ENCODE measurements around the gene DPP7.

The DPP7 gene

DNA sequence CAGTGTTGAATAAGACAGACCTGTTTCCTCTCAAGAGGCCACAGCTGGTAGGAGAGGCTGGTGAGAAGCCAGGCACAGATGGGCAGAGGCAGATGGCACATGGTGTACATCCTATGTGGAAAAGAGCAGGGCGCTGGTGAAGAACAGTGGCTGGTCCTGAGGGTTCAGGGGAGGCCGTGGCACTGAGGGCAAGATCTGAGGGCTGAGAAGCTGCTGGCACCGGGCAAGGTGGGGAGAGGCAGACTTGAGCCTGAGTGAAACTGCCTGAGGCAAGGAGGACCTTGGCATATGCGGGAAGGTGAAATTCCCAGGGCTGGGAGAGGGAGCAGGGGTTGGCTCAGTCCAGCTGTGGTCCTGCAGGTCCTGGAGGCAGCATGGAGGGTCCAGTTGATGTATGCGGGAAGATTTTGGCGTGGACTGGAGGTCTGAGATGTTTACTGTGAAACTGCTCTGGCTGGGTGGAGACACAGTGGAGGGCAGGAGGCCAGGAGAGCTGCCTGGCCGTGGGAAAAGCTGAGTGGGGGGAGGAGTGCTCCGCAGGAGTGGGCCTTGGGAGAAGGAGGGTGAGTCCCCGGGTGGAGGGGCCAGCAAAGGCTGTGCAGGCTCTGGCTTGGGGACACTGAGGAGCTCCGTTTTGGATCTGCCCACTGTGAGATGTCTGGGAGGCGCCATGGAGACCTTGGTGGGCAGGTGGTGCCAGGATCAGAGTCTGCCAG lies 25.1 kb downstream of the DPP7 start:
- H3K4me3 ChIP-seq (ENCODE audit: low read length), result no peak overlapping the region
- TF ChIP-seq, protein P1, sequence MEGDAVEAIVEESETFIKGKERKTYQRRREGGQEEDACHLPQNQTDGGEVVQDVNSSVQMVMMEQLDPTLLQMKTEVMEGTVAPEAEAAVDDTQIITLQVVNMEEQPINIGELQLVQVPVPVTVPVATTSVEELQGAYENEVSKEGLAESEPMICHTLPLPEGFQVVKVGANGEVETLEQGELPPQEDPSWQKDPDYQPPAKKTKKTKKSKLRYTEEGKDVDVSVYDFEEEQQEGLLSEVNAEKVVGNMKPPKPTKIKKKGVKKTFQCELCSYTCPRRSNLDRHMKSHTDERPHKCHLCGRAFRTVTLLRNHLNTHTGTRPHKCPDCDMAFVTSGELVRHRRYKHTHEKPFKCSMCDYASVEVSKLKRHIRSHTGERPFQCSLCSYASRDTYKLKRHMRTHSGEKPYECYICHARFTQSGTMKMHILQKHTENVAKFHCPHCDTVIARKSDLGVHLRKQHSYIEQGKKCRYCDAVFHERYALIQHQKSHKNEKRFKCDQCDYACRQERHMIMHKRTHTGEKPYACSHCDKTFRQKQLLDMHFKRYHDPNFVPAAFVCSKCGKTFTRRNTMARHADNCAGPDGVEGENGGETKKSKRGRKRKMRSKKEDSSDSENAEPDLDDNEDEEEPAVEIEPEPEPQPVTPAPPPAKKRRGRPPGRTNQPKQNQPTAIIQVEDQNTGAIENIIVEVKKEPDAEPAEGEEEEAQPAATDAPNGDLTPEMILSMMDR (conservative IDR thresholded peaks at IDR 0.05; ENCODE audit: low read length), result no peak
- no peak for DNase-seq (ENCODE audit: low read depth)

DNA sequence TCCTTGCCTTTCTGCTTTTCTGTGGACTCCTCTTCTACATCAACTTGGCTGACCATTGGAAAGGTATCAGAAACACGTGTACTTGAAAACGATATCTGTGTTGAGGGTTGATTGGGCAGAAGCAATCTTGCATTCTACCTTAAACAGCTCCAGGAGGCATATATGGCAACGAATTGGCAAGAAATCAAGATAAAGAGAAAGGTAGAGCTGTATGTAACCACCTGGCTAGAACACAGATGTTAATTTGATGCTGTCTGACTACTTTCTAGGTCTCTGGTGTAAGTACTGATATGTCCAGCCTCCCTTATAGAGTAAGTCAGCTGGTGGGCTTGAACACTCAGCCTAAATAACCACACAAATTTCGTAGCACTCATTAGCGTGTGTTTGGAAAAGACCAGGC lies 26.4 kb downstream of the DPP7 start:
- TF ChIP-seq, protein P1 (conservative IDR thresholded peaks at IDR 0.05; ENCODE audit: low read length), result no peak
- no peak for DNase-seq (ENCODE audit: low read depth)
- peak overlapping the region; percentile 78 for H3K4me3 ChIP-seq (ENCODE audit: low read length)

DNA sequence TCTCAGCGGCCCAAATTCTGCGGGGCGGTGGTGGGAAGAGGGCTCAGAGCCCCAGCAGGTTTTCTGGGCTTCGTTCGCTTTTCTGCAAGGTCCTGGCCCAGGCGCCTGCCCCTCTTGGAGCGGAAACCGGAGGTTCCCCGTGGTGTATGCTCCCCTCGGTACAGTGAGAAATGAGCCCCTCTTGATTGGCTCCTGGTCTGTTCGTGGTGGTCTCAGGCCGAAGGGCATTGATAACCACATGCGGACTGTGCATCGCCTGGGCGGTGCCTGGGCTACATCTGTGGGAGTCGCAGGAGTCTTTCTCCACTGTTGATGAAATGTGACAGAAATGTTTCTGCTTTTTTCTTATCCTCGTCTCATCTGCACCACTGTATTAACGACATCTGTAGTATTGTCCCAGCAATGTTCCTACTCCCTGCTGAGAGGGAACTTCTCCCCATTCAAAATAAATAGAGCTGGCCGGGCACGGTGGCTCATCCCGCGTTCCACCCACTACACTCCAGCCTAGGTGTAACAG lies 27.1 kb downstream of the DPP7 start:
- no peak for DNase-seq (ENCODE audit: low read depth)
- peak overlapping the region; percentile 78 for H3K4me3 ChIP-seq (ENCODE audit: low read length)
- TF ChIP-seq, protein P1 (conservative IDR thresholded peaks at IDR 0.05; ENCODE audit: low read length), result no peak

DNA sequence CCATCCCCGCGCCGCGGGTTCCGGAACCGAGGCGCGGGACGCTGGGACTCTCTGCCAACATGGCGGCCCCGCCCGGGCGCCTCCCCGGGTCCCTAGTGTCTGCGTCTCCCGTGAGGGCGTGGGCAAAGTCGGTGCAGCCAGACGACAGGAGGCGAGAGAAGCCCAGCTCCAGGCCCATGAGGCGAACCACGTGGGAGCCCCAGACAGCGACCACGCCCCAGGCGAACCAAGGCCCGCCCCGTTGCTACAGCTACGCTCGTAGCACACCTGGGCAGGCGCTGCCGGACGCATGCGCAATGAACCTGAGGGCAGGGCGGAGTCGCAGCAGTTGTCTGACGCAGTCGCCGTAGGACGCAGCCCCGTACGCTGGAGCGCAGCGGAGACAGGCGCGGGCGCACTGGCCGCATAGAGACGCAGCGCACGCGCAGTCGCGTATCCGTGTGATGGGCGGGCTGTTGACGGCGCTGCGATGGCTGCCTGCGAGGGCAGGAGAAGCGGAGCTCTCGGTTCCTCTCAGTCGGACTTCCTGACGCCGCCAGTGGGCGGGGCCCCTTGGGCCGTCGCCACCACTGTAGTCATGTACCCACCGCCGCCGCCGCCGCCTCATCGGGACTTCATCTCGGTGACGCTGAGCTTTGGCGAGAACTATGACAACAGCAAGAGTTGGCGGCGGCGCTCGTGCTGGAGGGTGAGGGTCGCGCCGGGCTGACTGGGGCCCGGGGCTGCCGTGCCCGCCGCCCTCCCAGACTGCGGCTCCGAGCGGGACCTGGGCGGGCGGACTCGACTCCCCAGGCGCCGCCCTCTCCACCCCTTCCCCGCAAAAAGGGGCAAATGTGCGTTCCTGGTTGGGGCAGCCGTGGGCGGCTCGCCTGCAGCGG lies 27.8 kb downstream of the DPP7 start, which contains the start of gene MAN1B1:
Gene MAN1B1, plus strand, starts transcription at position 455 of the 878 bp plus-strand sequence. Its CDS starts 15 bp downstream, at position 470.
- H3K4me3 ChIP-seq (ENCODE audit: low read length), result peak within 1 kb of the TSS; percentile 78
- TF ChIP-seq, protein P1 (conservative IDR thresholded peaks at IDR 0.05; ENCODE audit: low read length), result no peak
- DNase-seq (ENCODE audit: low read depth), result peak; percentile 98

DNA sequence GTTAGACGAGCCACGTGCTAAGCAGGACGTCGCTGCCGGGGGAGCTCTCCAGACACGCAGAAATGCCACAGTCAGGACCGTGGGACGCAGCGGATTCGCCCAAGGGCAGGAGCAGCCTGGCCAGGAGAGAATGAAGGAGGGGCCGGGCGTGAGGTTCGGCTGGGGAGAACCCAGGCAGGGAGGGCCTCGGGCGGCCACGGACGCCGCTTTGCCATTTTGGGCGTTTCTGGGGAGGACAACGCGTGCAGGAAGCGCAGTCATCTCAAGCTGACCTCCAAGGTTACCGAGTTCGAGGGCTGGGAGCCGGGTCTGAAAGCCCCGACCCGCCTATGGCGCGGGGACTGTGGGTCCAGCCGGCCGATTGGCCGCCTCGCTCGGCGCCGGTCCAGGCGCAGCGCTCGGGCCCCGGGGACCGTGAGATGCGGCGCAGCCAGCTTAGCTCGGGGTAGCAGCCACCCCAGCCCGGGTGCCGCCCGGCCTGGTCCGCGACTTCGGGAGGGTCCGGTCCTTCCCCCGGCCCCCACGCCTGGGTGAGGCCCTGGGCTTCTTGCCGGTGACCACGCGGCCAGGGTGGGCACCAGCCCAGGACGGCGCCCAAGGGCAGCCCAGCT lies 28.5 kb downstream of the DPP7 start:
- peak overlapping the region; percentile 78 for H3K4me3 ChIP-seq (ENCODE audit: low read length)
- peak; percentile 48 for DNase-seq (ENCODE audit: low read depth)
- TF ChIP-seq, protein P1 (conservative IDR thresholded peaks at IDR 0.05; ENCODE audit: low read length), result no peak

DNA sequence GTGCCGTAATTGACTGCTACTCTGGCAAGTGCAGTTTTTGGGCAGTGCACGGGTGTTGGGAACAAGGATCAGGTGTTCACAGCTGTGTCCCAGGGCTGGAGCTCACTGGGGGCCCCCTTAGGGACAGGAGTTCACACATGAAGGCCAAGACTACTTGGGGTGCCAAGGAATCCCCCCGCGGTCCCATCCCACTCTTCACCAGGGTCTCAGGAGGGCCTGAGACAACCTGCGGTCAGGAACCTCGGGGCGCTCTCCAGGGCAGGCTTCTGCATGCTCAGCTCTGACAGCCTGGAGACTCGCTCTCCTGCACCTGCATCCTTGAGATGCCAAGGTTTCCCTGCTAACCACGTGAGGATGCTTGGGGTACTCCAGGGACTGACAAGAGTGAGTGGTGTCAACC lies 30.0 kb downstream of the DPP7 start:
- TF ChIP-seq, protein P1 (conservative IDR thresholded peaks at IDR 0.05; ENCODE audit: low read length), result no peak
- H3K4me3 ChIP-seq (ENCODE audit: low read length), result no peak overlapping the region

More for the DNA sequence above, 30.0 kb downstream of the DPP7 start:
- no peak for DNase-seq (ENCODE audit: low read depth)

Measured in AG10803 (cell line).